Naive B cell (primary cell): ENCODE data around the gene SDC1. TPM values are rescaled to one million over a fixed set of nuclear protein-coding genes. Genes with fewer than 3 reads are reported as not detected.
"Not testable (repeated sequence)": the region's sequence is repeated elsewhere in the genome, so short reads cannot be mapped to it uniquely, and the experiment has no call there.

ENCODE experiments used
- ATAC-seq, 2 donors: fragments of 150-1000 bp; cut with Tn5 transposase; 2 replicates each; pipeline ENCODE4 v1.10.0; 2021; ENCODE audit warnings: low read depth in 2 of 2, mild to moderate bottlenecking in 2 of 2, moderate library complexity in 2 of 2
- DNase-seq: peaks from one replicate; pipeline ENCODE4 v3.0.0; 2022
- H3K27ac Mint-ChIP-seq, 6 donors: one replicate each; pipeline ENCODE4 v1.8.0; 2020 to 2022; ENCODE audit warnings: mild to moderate bottlenecking in 6 of 6, mixed read lengths in 6 of 6, moderate library complexity in 5 of 6, inconsistent platforms in 2 of 6
- H3K27me3 Mint-ChIP-seq, 3 donors: one replicate each; pipeline ENCODE4 v1.8.0; 2021 to 2022; ENCODE audit warnings: mixed read lengths in 3 of 3, mild to moderate bottlenecking in 1 of 3
- H3K36me3 Mint-ChIP-seq, 2 donors: one replicate each; pipeline ENCODE4 v1.8.0; 2020 to 2022; ENCODE audit warnings: mixed read lengths in 2 of 2, inconsistent platforms in 1 of 2, mild to moderate bottlenecking in 1 of 2
- H3K4me1 Mint-ChIP-seq, 3 donors: one replicate each; pipeline ENCODE4 v1.8.0; 2020 to 2022; ENCODE audit warnings: mixed read lengths in 3 of 3, inconsistent platforms in 1 of 3, mild to moderate bottlenecking in 1 of 3, moderate library complexity in 1 of 3
- H3K4me3 Mint-ChIP-seq, 8 donors: one replicate each; pipeline ENCODE4 v1.8.0; 2020 to 2022; ENCODE audit warnings: mild to moderate bottlenecking in 8 of 8, mixed read lengths in 8 of 8, moderate library complexity in 8 of 8, inconsistent platforms in 2 of 8
- H3K9me3 Mint-ChIP-seq, 7 donors: one replicate each; pipeline ENCODE4 v1.8.0; 2020 to 2022; ENCODE audit warnings: mixed read lengths in 7 of 7, mild to moderate bottlenecking in 5 of 7, inconsistent platforms in 2 of 7, moderate library complexity in 1 of 7
- polyA plus RNA-seq, 6 donors: library from polyadenylated mRNA; unstranded; fragments of 300-500 nt; fragmentation: Illumina TruSeq; gene quantifications; one replicate each; pipeline ENCODE4 v1.2.3, GENCODE V29; 2021; ENCODE audit warnings: low read depth in 6 of 6

The SDC1 gene
- not detected for polyA plus RNA-seq

GRCh38 chr2:20224716-20225293, at the start of gene SDC1:
SDC1 (minus strand) TSS chr2:20225130; CDS start chr2:20224867, 263 bp downstream.
- ATAC-seq (peak; percentile 27 to 29), DNase-seq (no peak)
- Mint-ChIP-seq H3K4me1 (peaks cover 4 to 15% (median 7%) of the 10 kb centered on the region in 3 donors), H3K9me3 (peaks cover 0 to 1% (median 0%) of the 10 kb centered on the region in 7 donors), H3K36me3 (no peaks in the 10 kb centered on the region), H3K27me3 (peaks cover 46 to 54% (median 53%) of the 10 kb centered on the region in 3 donors), H3K27ac (peak within 1 kb of the TSS in 1 of 6 donors; percentile 64), H3K4me3 (peak within 1 kb of the TSS; percentile 51 to 79 (median 73))

- DNase-seq (no peak), ATAC-seq (no peak)
- no peak overlapping the region for H3K4me3 Mint-ChIP-seq
- H3K27ac Mint-ChIP-seq: no peak overlapping the region
- H3K9me3 Mint-ChIP-seq: no peaks in the 10 kb centered on the region
- peaks cover 0 to 9% (median 0%) of the 10 kb centered on the region in 3 donors for H3K4me1 Mint-ChIP-seq
- no peaks in the 10 kb centered on the region for H3K36me3 Mint-ChIP-seq
- no peaks in the 10 kb centered on the region for H3K27me3 Mint-ChIP-seq
Measured at GRCh38 chr2:20273042-20273441, 48.1 kb upstream of the SDC1 start.

GRCh38 chr2:20268317-20268716, 43.4 kb upstream of the SDC1 start:
- ATAC-seq, H3K9me3 Mint-ChIP-seq, H3K36me3 Mint-ChIP-seq, DNase-seq, H3K27me3 Mint-ChIP-seq, H3K27ac Mint-ChIP-seq, H3K4me3 Mint-ChIP-seq: not testable (repeated sequence)
- peaks cover 0 to 11% (median 0%) of the 10 kb centered on the region in 3 donors for H3K4me1 Mint-ChIP-seq

- H3K9me3 Mint-ChIP-seq: no peaks in the 10 kb centered on the region
- ATAC-seq (no peak), DNase-seq (no peak)
- peaks cover 0 to 11% (median 0%) of the 10 kb centered on the region in 3 donors for H3K4me1 Mint-ChIP-seq
- peaks cover 0 to 4% of the 10 kb centered on the region in 2 donors for H3K36me3 Mint-ChIP-seq
- no peak overlapping the region for H3K4me3 Mint-ChIP-seq
- H3K27me3 Mint-ChIP-seq: no peaks in the 10 kb centered on the region
- peak overlapping the region in 2 of 6 donors; percentile 15 to 45 for H3K27ac Mint-ChIP-seq
Measured at GRCh38 chr2:20267529-20267928, 42.6 kb upstream of the SDC1 start.

GRCh38 chr2:20264629-20265028, 39.7 kb upstream of the SDC1 start:
- Mint-ChIP-seq H3K9me3 (no peaks in the 10 kb centered on the region), H3K4me1 (peaks cover 0 to 11% (median 0%) of the 10 kb centered on the region in 3 donors), H3K4me3 (no peak overlapping the region), H3K27me3 (no peaks in the 10 kb centered on the region), H3K36me3 (peaks cover 3 to 7% of the 10 kb centered on the region in 2 donors), H3K27ac (peak overlapping the region in 1 of 6 donors; percentile 52)
- ATAC-seq (no peak), DNase-seq (no peak)

- peaks cover 11 to 14% of the 10 kb centered on the region in 2 donors for H3K36me3 Mint-ChIP-seq
- H3K27ac Mint-ChIP-seq: no peak overlapping the region
- H3K4me3 Mint-ChIP-seq: no peak overlapping the region
- no peaks in the 10 kb centered on the region for H3K9me3 Mint-ChIP-seq
- ATAC-seq (no peak), DNase-seq (no peak)
- H3K4me1 Mint-ChIP-seq: no peaks in the 10 kb centered on the region
- no peaks in the 10 kb centered on the region for H3K27me3 Mint-ChIP-seq
Measured at GRCh38 chr2:20257411-20257810, 32.5 kb upstream of the SDC1 start.

- Mint-ChIP-seq H3K27me3 (no peaks in the 10 kb centered on the region), H3K36me3 (peaks cover 9 to 18% of the 10 kb centered on the region in 2 donors), H3K4me3 (no peak overlapping the region), H3K27ac (peak overlapping the region in 1 of 6 donors; percentile 34), H3K9me3 (no peaks in the 10 kb centered on the region), H3K4me1 (no peaks in the 10 kb centered on the region)
- ATAC-seq (no peak), DNase-seq (no peak)
Measured at GRCh38 chr2:20254731-20255130, 29.8 kb upstream of the SDC1 start.

- H3K4me3 Mint-ChIP-seq: no peak overlapping the region
- H3K4me1 Mint-ChIP-seq: no peaks in the 10 kb centered on the region
- no peaks in the 10 kb centered on the region for H3K27me3 Mint-ChIP-seq
- no peak for DNase-seq
- H3K27ac Mint-ChIP-seq: peak overlapping the region in 2 of 6 donors; percentile 4 to 12
- H3K9me3 Mint-ChIP-seq: no peaks in the 10 kb centered on the region
- H3K36me3 Mint-ChIP-seq: peaks cover 13 to 16% of the 10 kb centered on the region in 2 donors
- no peak for ATAC-seq
Measured at GRCh38 chr2:20250436-20250835, 25.5 kb upstream of the SDC1 start.

GRCh38 chr2:20249170-20249569, 24.2 kb upstream of the SDC1 start:
- Mint-ChIP-seq H3K27me3 (no peaks in the 10 kb centered on the region), H3K9me3 (no peaks in the 10 kb centered on the region), H3K4me1 (no peaks in the 10 kb centered on the region), H3K4me3 (no peak overlapping the region), H3K27ac (peak overlapping the region in 1 of 6 donors; percentile 41), H3K36me3 (peaks cover 13 to 16% of the 10 kb centered on the region in 2 donors)
- ATAC-seq: no peak
- no peak for DNase-seq

- ATAC-seq: no peak
- DNase-seq: no peak
- peak overlapping the region in 3 of 6 donors; percentile 71 to 86 (median 82) for H3K27ac Mint-ChIP-seq
- no peak overlapping the region for H3K4me3 Mint-ChIP-seq
- H3K27me3 Mint-ChIP-seq: no peaks in the 10 kb centered on the region
- peaks cover 3 to 8% (median 8%) of the 10 kb centered on the region in 3 donors for H3K4me1 Mint-ChIP-seq
- H3K36me3 Mint-ChIP-seq: peaks cover 13 to 16% of the 10 kb centered on the region in 2 donors
- no peaks in the 10 kb centered on the region for H3K9me3 Mint-ChIP-seq
Measured at GRCh38 chr2:20247084-20247483, 22.2 kb upstream of the SDC1 start.

- not testable (repeated sequence) for H3K4me3 Mint-ChIP-seq, H3K9me3 Mint-ChIP-seq, H3K27me3 Mint-ChIP-seq, DNase-seq, ATAC-seq
- peaks cover 4 to 11% of the 10 kb centered on the region in 2 donors for H3K36me3 Mint-ChIP-seq
- peak overlapping the region in 3 of 6 donors; percentile 56 to 82 (median 70) for H3K27ac Mint-ChIP-seq
- H3K4me1 Mint-ChIP-seq: peaks cover 3 to 14% (median 13%) of the 10 kb centered on the region in 3 donors
Measured at GRCh38 chr2:20243637-20244036, 18.7 kb upstream of the SDC1 start.

GRCh38 chr2:20242727-20243377, 17.9 kb upstream of the SDC1 start:
- DNase-seq (no peak), ATAC-seq (no peak)
- peaks cover 0 to 5% (median 4%) of the 10 kb centered on the region in 7 donors for H3K9me3 Mint-ChIP-seq

GRCh38 chr2:20241973-20242726, 17.2 kb upstream of the SDC1 start:
- Mint-ChIP-seq H3K9me3 (peaks cover 0 to 9% (median 4%) of the 10 kb centered on the region in 7 donors), H3K36me3 (peaks cover 0 to 16% of the 10 kb centered on the region in 2 donors), H3K27me3 (peaks cover 6 to 18% (median 11%) of the 10 kb centered on the region in 3 donors), H3K4me3 (peak overlapping the region in 5 of 8 donors; percentile 12 to 63 (median 51)), H3K27ac (peak overlapping the region in 3 of 6 donors; percentile 9 to 76 (median 59)), H3K4me1 (peaks cover 3 to 14% (median 13%) of the 10 kb centered on the region in 3 donors)
- ATAC-seq: peak; percentile 54 to 56
- no peak for DNase-seq

More at GRCh38 chr2:20242727-20243377, 17.9 kb upstream of the SDC1 start:
- H3K36me3 Mint-ChIP-seq: peaks cover 0 to 13% of the 10 kb centered on the region in 2 donors
- peaks cover 2 to 11% (median 4%) of the 10 kb centered on the region in 3 donors for H3K27me3 Mint-ChIP-seq
- H3K4me3 Mint-ChIP-seq: peak overlapping the region in 2 of 8 donors; percentile 18 to 47
- H3K4me1 Mint-ChIP-seq: peaks cover 3 to 14% (median 13%) of the 10 kb centered on the region in 3 donors
- H3K27ac Mint-ChIP-seq: peak overlapping the region in 4 of 6 donors; percentile 6 to 82 (median 34)
